Nephron (organoid): ENCODE measurements around the gene GLIS1.

Source experiments
- H3K27ac Mint-ChIP-seq, 3 experiments: 2 replicates each; pipeline ENCODE4 v1.8.0; 2020; ENCODE audit warnings: mixed read lengths in 3 of 3, mild to moderate bottlenecking in 2 of 3, moderate library complexity in 1 of 3
- H3K27me3 Mint-ChIP-seq: 2 replicates; pipeline ENCODE4 v1.8.0; 2021; ENCODE audit warnings: low read depth, mild to moderate bottlenecking, moderate library complexity, mixed read lengths
- H3K36me3 Mint-ChIP-seq: 2 replicates; pipeline ENCODE4 v1.8.0; 2020; ENCODE audit warnings: low read depth, mixed read lengths
- H3K4me1 Mint-ChIP-seq: 2 replicates; pipeline ENCODE4 v1.8.0; 2020; ENCODE audit warnings: mixed read lengths
- H3K4me3 Mint-ChIP-seq, 3 experiments: 2 replicates each; pipeline ENCODE4 v1.8.0; 2020; ENCODE audit warnings: mild to moderate bottlenecking in 3 of 3, mixed read lengths in 3 of 3, moderate library complexity in 2 of 3
- H3K9me3 Mint-ChIP-seq: 2 replicates; pipeline ENCODE4 v1.8.0; 2020; ENCODE audit warnings: mixed read lengths
- TF ChIP-seq, protein P1 (sequence below), 3 experiments: fragments of 200-600 bp; sonication (generic); IDR thresholded peaks; one replicate each; pipeline ENCODE4 v1.5.0; 2021; ENCODE audit warnings: antibody characterized with exemption in 3 of 3; ENCODE audit not compliant: unreplicated experiment in 3 of 3

GLIS1 gene

DNA sequence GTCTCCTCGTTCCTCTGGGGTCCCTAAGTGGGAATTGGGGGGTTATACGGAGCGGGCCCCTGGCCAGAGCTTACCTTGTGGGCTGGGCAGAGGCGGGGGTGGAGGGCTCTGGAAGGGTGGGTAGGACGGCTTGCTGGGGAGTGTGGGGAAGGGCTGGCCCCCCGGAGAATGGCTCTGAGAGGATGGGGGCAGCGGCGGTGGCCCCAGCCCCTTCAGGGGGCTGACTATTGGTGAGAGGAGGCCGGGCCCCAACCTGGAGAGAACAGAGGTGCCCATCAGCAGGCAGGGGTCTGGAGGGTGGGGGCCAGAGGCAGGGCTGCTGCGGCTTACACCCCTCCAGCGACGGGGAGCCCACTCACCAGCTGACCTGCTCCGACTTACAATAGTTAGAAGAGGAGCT lies 229.2 kb downstream of the GLIS1 start:
- Mint-ChIP-seq H3K9me3 (no peaks in the 10 kb centered on the region), H3K27me3 (peaks cover 27% of the 10 kb centered on the region), H3K4me3 (no peak overlapping the region), H3K4me1 (peaks cover 23% of the 10 kb centered on the region), H3K27ac (peak overlapping the region in 1 of 3 experiments; percentile 84), H3K36me3 (no peaks in the 10 kb centered on the region)
- TF ChIP-seq, protein P1, sequence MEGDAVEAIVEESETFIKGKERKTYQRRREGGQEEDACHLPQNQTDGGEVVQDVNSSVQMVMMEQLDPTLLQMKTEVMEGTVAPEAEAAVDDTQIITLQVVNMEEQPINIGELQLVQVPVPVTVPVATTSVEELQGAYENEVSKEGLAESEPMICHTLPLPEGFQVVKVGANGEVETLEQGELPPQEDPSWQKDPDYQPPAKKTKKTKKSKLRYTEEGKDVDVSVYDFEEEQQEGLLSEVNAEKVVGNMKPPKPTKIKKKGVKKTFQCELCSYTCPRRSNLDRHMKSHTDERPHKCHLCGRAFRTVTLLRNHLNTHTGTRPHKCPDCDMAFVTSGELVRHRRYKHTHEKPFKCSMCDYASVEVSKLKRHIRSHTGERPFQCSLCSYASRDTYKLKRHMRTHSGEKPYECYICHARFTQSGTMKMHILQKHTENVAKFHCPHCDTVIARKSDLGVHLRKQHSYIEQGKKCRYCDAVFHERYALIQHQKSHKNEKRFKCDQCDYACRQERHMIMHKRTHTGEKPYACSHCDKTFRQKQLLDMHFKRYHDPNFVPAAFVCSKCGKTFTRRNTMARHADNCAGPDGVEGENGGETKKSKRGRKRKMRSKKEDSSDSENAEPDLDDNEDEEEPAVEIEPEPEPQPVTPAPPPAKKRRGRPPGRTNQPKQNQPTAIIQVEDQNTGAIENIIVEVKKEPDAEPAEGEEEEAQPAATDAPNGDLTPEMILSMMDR (IDR thresholded peaks at IDR 0.05; ENCODE audit: unreplicated experiment in 3 of 3): no peak

DNA sequence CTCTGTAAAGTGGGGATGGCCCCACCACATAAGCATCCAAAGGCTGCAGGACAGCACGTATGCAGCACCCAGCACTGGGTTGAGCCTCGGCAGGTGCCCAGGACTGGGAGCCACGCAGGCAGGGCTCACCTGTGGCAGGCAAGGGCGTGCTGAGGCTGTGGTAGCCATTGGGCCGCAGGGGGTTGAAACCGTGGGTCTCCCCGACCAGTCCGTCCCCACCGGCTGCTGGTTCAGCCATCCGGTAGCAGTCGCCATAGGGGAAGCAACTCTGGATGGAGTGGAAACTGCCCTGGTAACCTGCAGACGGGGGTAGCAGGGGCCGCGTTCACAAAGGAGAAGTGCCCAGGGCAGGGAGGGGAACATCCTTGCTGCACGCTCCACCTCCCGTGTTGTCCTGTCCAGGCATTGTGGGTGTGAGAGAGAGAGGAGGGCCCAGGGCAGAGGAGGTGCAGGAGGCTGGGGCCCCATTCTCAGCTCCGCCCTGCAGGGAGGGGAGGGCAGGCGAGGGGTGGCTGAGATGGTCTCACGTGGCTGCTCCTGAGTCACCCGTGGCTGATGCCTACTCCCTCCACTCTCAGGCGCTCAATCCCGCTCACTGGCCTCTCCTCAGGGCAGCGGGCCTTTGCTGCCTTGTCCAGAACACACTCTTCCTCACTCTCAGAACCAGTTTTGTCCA lies 229.8 kb downstream of the GLIS1 start:
- peaks cover 22% of the 10 kb centered on the region for H3K27me3 Mint-ChIP-seq
- no peaks in the 10 kb centered on the region for H3K9me3 Mint-ChIP-seq
- H3K4me1 Mint-ChIP-seq: peaks cover 17% of the 10 kb centered on the region
- no peaks in the 10 kb centered on the region for H3K36me3 Mint-ChIP-seq
- H3K4me3 Mint-ChIP-seq: no peak overlapping the region
- peak overlapping the region in 1 of 3 experiments; percentile 84 for H3K27ac Mint-ChIP-seq
- TF ChIP-seq, protein P1 (IDR thresholded peaks at IDR 0.05; ENCODE audit: unreplicated experiment in 3 of 3): no peak

DNA sequence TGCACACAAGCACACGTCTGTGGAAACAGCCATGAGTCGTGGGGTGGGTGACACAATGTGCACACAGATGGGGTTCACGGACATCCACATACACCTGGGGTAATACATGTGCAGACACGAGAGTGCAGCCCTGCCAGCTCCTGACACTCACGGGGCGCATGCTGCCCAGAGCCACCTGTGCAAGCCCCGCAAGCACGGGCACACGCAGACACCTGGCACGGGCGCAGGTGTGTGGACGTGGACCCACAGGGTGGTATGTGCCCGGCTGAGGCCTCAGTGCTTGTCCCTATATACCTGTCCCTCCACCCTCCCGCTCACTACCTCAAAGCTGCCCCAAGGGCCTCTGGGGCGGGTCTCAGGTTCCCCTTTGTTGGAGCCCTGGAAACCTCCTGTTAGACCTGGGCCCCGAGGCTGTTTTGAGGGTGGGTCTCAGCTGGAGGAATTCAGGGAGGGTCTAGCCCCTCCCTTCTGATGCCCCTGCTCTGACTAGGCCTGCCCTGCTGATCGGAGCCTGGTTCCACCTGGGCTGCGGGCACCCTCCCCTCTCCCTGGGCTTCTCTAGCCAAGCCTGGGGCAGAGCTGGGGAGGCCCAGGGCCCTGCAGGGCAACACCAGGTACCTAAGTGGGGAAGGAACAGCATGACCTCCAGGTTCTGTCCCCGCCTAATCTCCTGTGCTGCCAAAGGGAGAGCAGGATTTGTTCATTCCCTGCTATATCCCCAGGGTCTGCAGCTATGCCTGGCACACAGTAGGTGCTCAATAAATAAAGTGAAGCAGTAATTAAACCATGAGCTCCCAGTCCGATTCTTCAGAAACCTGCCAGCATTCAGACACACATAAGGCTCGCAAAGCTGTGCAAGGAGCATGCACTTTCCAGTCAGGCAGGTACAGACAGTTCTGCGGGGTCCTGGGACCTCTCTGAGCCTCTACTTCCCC lies 230.6 kb downstream of the GLIS1 start:
- no peaks in the 10 kb centered on the region for H3K9me3 Mint-ChIP-seq
- H3K27me3 Mint-ChIP-seq: peaks cover 24% of the 10 kb centered on the region
- H3K4me3 Mint-ChIP-seq: no peak overlapping the region
- TF ChIP-seq, protein P1 (IDR thresholded peaks at IDR 0.05; ENCODE audit: unreplicated experiment in 3 of 3): no peak
- peaks cover 23% of the 10 kb centered on the region for H3K4me1 Mint-ChIP-seq
- no peaks in the 10 kb centered on the region for H3K36me3 Mint-ChIP-seq
- H3K27ac Mint-ChIP-seq: no peak overlapping the region

DNA sequence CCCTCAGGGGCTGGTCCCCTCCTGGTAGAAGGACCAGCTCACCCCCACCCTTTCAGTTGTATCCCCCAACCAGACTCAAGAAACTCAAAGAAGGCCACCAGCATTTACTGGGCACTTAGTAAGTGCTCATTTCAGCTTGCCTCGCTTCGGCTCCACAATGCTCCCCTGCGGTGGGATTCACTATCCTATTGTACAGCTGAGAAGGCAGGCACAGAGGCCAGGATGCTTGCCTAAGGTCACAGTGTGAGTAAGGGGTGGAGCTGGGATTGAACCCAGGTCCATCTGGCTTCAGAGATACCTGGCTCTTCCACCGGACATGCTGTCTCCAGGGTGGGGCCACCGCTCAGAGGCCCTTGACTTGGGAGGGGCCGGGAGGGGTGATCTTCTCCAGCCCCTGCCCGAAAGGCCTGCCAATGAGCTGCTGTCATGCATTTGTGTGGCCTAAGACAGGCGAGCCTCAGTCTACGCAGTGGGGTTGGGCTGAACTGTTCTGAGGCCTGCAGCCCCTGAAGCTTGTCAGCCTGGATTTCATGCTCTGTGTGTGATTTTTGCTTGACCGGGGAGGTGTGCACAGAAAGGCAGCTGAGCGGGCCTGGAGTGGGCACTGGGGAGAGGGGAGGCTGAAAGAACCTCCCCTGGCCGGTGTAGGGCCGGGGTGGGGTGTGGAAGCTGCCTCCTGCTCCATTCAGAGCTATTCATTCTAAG lies 231.7 kb downstream of the GLIS1 start:
- Mint-ChIP-seq H3K9me3 (no peaks in the 10 kb centered on the region), H3K4me3 (no peak overlapping the region), H3K4me1 (peaks cover 16% of the 10 kb centered on the region), H3K27ac (no peak overlapping the region), H3K36me3 (no peaks in the 10 kb centered on the region), H3K27me3 (peaks cover 20% of the 10 kb centered on the region)
- TF ChIP-seq, protein P1 (IDR thresholded peaks at IDR 0.05; ENCODE audit: unreplicated experiment in 3 of 3): no peak

DNA sequence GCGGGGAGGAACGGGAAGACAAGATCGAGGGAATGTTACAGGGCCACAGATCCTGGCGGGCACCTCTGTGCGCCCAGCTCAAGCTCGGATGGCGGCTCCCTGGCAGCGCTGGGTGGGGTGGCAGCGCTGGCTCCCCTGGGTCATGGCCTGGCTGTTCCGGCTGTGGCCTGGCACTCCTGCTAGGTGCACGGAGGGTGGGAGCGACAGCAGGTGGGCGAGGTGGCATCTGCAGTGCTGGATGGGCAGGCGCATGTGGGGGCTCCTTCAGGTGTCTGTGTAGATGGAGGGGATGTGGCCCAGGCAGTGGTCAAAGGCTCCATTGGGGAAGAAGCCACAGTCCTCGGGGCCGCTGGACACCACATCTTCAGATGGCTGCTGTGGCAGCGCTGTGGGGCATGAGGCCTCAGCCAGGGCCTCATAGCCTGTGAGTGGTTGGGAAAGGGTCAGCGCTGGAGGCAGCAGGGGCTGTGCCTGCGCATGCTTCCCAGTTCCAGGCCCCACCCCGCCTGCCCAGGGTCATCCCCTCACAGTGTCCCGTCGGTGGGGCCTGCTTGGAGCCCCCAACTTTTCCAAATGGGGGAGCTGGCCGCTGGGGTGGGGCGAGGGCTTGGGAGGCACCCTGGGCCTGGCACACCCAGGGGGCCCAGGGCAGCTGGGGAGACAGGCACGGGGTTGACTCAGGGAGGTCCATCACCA lies 232.5 kb downstream of the GLIS1 start:
- Mint-ChIP-seq H3K9me3 (no peaks in the 10 kb centered on the region), H3K4me3 (no peak overlapping the region), H3K27ac (no peak overlapping the region), H3K36me3 (no peaks in the 10 kb centered on the region), H3K27me3 (peaks cover 20% of the 10 kb centered on the region), H3K4me1 (peaks cover 9% of the 10 kb centered on the region)
- TF ChIP-seq, protein P1 (IDR thresholded peaks at IDR 0.05; ENCODE audit: unreplicated experiment in 3 of 3): no peak
